ENCODE measurements around the gene CHID1. TPM values are rescaled to one million over a fixed set of nuclear protein-coding genes. Genes with fewer than 3 reads are reported as not detected.

The CHID1 gene
- total RNA-seq, 1 donor = 48.9 TPM

DNA sequence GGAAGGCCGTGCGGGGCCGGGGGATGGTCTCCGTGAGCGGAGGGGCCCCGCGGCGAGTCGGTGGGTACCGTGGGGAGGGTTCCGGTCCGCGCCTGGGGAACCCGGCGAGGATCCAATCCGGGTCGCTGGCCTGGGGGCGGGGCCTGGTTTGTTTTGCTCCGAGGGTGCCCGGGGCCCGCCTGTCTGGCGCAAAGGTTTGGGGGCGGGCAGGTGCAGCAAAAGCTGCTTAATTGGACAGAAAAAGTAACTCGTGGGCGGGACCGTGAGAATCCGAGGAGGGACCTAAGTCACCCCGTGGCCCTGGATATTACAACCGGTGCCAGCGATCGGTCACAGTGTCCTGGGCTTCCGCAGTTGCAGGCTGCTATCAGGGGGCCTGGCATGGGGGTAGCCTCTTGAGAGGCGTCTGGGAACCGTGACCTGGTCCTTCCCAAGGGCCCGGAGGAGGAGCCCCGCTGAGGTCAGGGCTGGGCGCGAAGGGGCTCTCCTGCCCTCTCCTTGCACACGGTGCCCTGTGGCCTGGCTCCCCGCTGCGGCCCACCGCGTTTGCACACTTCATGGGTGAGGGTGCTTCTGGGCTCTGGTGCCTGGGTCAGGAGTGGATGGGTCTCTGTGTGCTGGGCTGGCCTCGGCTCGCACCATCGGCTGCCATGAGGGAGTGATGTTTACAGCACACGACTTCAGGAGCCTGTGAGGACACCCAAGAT, 90.5 kb downstream of the CHID1 start:
- H2AFZ ChIP-seq (ENCODE audit: low read length) = no peak overlapping the region
- peak overlapping the region; percentile 89 for H3K4me3 ChIP-seq (ENCODE audit: insufficient read depth, low read length)
- H3K79me2 ChIP-seq (ENCODE audit: insufficient read depth, low read length) = peaks cover 31% of the 10 kb centered on the region
- DNase-seq (ENCODE audit: insufficient read length, low spot score, missing footprints) = peak; percentile 96
- H3K4me2 ChIP-seq (ENCODE audit: insufficient read depth, low read length) = peak overlapping the region; percentile 88
- no peaks in the 10 kb centered on the region for H3K9me3 ChIP-seq (ENCODE audit: low read depth, low read length)
- H3K27me3 ChIP-seq (ENCODE audit: insufficient read depth, low read length) = no peaks in the 10 kb centered on the region
- H3K27ac ChIP-seq (ENCODE audit: low read depth, low read length) = peak overlapping the region; percentile 13
- TF ChIP-seq, protein P1, sequence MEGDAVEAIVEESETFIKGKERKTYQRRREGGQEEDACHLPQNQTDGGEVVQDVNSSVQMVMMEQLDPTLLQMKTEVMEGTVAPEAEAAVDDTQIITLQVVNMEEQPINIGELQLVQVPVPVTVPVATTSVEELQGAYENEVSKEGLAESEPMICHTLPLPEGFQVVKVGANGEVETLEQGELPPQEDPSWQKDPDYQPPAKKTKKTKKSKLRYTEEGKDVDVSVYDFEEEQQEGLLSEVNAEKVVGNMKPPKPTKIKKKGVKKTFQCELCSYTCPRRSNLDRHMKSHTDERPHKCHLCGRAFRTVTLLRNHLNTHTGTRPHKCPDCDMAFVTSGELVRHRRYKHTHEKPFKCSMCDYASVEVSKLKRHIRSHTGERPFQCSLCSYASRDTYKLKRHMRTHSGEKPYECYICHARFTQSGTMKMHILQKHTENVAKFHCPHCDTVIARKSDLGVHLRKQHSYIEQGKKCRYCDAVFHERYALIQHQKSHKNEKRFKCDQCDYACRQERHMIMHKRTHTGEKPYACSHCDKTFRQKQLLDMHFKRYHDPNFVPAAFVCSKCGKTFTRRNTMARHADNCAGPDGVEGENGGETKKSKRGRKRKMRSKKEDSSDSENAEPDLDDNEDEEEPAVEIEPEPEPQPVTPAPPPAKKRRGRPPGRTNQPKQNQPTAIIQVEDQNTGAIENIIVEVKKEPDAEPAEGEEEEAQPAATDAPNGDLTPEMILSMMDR (IDR thresholded peaks at IDR 0.05; ENCODE audit: extremely low read depth, low read depth, low read length) = no peak
- peaks cover 12% of the 10 kb centered on the region for H3K36me3 ChIP-seq (ENCODE audit: insufficient read depth, low read length)
- H3K4me1 ChIP-seq (ENCODE audit: insufficient read depth, low read length) = peaks cover 28% of the 10 kb centered on the region
- peaks cover 30% of the 10 kb centered on the region for H4K20me1 ChIP-seq (ENCODE audit: insufficient read depth, low read length)

DNA sequence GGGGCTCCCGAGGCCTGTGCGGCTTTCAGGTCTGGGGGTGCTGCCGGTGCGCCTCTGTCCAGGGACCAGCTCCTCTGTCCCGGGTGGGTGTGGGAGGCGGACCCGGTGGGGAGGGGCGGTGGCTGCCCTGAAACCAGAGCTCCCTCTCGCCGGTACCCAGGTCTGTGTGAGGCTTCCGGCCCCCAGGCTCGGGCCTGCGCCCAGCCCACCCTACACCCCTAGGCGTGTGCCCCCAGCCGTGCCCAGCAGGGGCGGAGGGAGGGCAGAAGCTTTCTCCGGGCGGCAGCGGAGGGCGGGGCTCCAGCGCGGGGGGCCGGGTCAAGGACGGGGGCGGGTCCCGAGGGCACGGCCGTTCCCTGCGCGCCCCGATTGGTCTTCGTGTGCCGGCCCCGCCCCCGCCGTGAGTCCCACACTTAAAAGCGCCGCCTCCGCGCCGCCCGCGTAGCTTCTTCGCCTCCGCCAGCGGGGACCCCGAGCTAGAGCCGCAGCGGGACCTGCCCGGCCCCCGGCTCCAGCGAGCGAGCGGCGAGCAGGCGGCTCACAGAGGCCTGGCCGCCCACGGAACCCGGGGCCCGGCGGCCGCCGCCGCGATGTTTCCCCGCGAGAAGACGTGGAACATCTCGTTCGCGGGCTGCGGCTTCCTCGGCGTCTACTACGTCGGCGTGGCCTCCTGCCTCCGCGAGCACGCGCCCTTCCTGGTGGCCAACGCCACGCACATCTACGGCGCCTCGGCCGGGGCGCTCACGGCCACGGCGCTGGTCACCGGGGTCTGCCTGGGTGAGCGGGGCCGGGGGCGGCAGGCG, 91.3 kb downstream of the CHID1 start:
- H4K20me1 ChIP-seq (ENCODE audit: insufficient read depth, low read length) = peaks cover 29% of the 10 kb centered on the region
- peak overlapping the region; percentile 89 for H3K4me3 ChIP-seq (ENCODE audit: insufficient read depth, low read length)
- peaks cover 31% of the 10 kb centered on the region for H3K79me2 ChIP-seq (ENCODE audit: insufficient read depth, low read length)
- no peaks in the 10 kb centered on the region for H3K9me3 ChIP-seq (ENCODE audit: low read depth, low read length)
- DNase-seq (ENCODE audit: insufficient read length, low spot score, missing footprints) = peak; percentile 100
- peaks cover 5% of the 10 kb centered on the region for H3K36me3 ChIP-seq (ENCODE audit: insufficient read depth, low read length)
- H3K4me1 ChIP-seq (ENCODE audit: insufficient read depth, low read length) = peaks cover 28% of the 10 kb centered on the region
- H2AFZ ChIP-seq (ENCODE audit: low read length) = peak overlapping the region; percentile 51
- no peaks in the 10 kb centered on the region for H3K27me3 ChIP-seq (ENCODE audit: insufficient read depth, low read length)
- H3K27ac ChIP-seq (ENCODE audit: low read depth, low read length) = peak overlapping the region; percentile 81
- TF ChIP-seq, protein P1 (IDR thresholded peaks at IDR 0.05; ENCODE audit: extremely low read depth, low read depth, low read length) = no peak
- peak overlapping the region; percentile 88 for H3K4me2 ChIP-seq (ENCODE audit: insufficient read depth, low read length)

DNA sequence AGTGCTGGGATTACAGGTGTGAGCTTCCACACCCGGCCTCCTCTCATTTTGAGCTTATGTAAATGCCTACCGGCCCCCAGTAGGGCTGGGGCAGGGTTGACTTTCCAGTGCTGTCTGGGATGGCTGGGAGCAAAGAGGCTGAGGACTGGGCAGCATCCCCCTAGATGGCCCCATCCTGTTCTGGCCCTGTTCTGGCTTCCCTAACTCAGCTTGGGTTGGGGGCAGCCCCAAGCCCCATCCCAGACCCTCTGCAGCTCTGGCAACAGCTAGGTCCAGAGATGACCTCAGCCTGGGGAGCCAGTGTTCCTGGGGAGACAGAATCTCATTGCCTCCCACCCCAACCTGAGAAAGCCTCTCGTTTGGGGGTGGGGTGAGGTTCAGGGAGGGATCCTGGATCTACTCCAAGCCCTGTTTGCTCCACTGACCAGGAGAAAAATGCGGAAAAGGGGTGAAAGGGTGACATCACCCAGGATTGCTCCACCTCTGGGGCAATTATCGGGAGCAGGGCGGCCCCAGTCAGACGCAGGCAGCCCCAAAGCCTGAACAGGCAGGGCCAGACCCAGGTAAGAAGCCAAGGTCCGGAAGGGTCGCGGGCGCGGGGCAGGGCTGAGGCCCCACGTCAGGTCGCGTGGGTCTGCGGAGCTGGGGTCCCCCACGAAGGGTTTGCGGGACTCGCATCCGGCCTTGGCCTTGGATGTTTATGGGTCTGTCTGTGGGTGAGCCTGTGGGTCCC, 92.0 kb downstream of the CHID1 start, which contains the start of gene PNPLA2:
TSS of gene PNPLA2 (plus strand) at position 519 of the 733 bp plus-strand sequence. CDS start 805 bp downstream, outside the sequence.
- TF ChIP-seq, protein P1 (IDR thresholded peaks at IDR 0.05; ENCODE audit: extremely low read depth, low read depth, low read length) = no peak
- H3K4me1 ChIP-seq (ENCODE audit: insufficient read depth, low read length) = peaks cover 28% of the 10 kb centered on the region

More for the DNA sequence above, 92.0 kb downstream of the CHID1 start, which contains the start of gene PNPLA2:
- no peak for DNase-seq (ENCODE audit: insufficient read length, low spot score, missing footprints)
- peaks cover 31% of the 10 kb centered on the region for H3K79me2 ChIP-seq (ENCODE audit: insufficient read depth, low read length)
- no peaks in the 10 kb centered on the region for H3K9me3 ChIP-seq (ENCODE audit: low read depth, low read length)
- H2AFZ ChIP-seq (ENCODE audit: low read length) = peak within 1 kb of the TSS; percentile 51
- H3K27me3 ChIP-seq (ENCODE audit: insufficient read depth, low read length) = no peaks in the 10 kb centered on the region
- peak within 1 kb of the TSS; percentile 88 for H3K4me2 ChIP-seq (ENCODE audit: insufficient read depth, low read length)
- H4K20me1 ChIP-seq (ENCODE audit: insufficient read depth, low read length) = peaks cover 26% of the 10 kb centered on the region
- H3K4me3 ChIP-seq (ENCODE audit: insufficient read depth, low read length) = peak within 1 kb of the TSS; percentile 89
- H3K27ac ChIP-seq (ENCODE audit: low read depth, low read length) = peak within 1 kb of the TSS; percentile 81
- H3K36me3 ChIP-seq (ENCODE audit: insufficient read depth, low read length) = peaks cover 8% of the 10 kb centered on the region

Small RNA genes lying within 50 kb of the gene (small RNA-seq; reads per million reads assigned to genes)
- not detected for gene RNU6-1025P

Other genes starting within 250 kb of the CHID1 start
- gene DEAF1, start 215.6 kb downstream of the CHID1 start, total RNA-seq = 38.0 and 44.2 TPM in 2 replicates
- gene TMEM80, start 215.0 kb downstream of the CHID1 start, total RNA-seq = 17.4 and 21.2 TPM in 2 replicates
- 29.7 and 30.1 TPM in 2 replicates for gene EPS8L2, start 204.6 kb downstream of the CHID1 start, total RNA-seq
- gene TALDO1, start 163.3 kb downstream of the CHID1 start, total RNA-seq = 204 TPM in 2 replicates
- 31.5 and 37.3 TPM in 2 replicates for gene GATD1, start 133.3 kb downstream of the CHID1 start, total RNA-seq
- gene CEND1, start 120.7 kb downstream of the CHID1 start, total RNA-seq = not detected in 2 replicates
- gene SLC25A22, start 112.5 kb downstream of the CHID1 start, total RNA-seq = 8.0 and 9.0 TPM in 2 replicates
- gene PIDD1, start 105.6 kb downstream of the CHID1 start, total RNA-seq = 5.9 and 6.5 TPM in 2 replicates
- 227 and 386 TPM in 2 replicates for gene RPLP2, start 100.8 kb downstream of the CHID1 start, total RNA-seq
- 32.1 and 32.6 TPM in 2 replicates for gene PNPLA2, start 91.9 kb downstream of the CHID1 start, total RNA-seq
- gene CRACR2B, start 82.9 kb downstream of the CHID1 start, total RNA-seq = 0.59 and 0.72 TPM in 2 replicates
- 366 and 416 TPM in 2 replicates for gene CD151, start 77.9 kb downstream of the CHID1 start, total RNA-seq
- gene POLR2L, start 68.3 kb downstream of the CHID1 start, total RNA-seq = 47.4 and 60.8 TPM in 2 replicates
- gene TSPAN4, start 68.0 kb downstream of the CHID1 start, total RNA-seq = 168 and 186 TPM in 2 replicates
- 48.0 and 50.7 TPM in 2 replicates for gene AP2A2, start 15.1 kb upstream of the CHID1 start, total RNA-seq
- gene MUC6, start 125.9 kb upstream of the CHID1 start, total RNA-seq = not detected in 2 replicates
- not detected in 2 replicates for gene MUC2, start 164.1 kb upstream of the CHID1 start, total RNA-seq
- gene MUC5AC, start 247.1 kb upstream of the CHID1 start, total RNA-seq = not detected in 2 replicates

All from osteoblast (primary cell).